ENCODE measurements around the gene UBAP2L. TPM values are rescaled to one million over a fixed set of nuclear protein-coding genes. Genes with fewer than 3 reads are reported as not detected.

Gene UBAP2L
- total RNA-seq, 4 donors from 2014 or later = 43.5 to 68.2 (median 55.7) TPM

DNA sequence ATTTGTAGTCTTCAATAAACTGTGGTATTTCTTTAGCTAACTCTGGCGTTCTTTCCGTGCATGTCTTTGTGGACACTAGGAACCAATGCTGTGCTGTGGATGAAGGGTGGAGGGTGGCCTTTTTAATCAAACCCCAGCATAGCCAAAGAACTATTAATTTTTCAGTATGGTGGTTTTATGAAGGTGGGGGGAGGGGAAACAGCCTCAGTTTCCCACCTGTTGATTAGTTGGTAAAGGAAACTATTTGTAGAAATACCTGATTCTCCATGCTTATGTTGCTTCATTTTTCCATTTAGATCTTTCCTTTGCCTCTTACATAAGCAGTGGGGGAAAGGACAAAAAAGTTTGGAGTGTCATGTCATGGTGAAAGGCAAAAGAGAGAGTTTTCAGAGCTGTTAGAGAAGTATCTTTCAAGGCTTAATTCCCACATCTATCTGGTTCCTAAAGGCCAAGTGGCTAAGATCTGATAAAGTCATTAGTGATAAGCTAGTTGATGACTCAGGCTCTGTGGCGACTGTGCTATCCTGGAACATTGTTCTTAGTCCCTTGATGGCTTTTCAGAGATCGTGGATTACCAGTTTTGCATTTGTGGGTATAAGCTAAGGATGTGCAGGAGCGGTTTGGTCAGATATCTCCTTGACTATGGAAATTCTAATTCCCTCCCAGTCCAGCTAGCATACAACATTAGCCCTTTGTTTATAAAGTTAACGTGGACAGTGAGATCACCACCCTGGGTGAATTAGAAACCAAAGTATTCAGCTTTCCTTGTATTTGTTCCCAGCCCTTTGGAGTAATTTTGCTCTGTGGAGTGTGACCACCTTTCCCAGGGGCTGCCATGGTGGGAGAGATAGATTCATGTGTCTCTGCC, 42.9 kb downstream of the UBAP2L start:
- no peak for DNase-seq (ENCODE audit: low spot score in 2 of 2)
- Histone ChIP-seq H3K36me3 (peaks cover 3 to 99% (median 21%) of the 10 kb centered on the region in 3 donors), H3K4me3 (no peak overlapping the region), H3K27me3 (no peaks in the 10 kb centered on the region), H3K4me1 (no peaks in the 10 kb centered on the region), H3K9me3 (no peaks in the 10 kb centered on the region), H3K27ac (no peak overlapping the region)
- 65 to 74% methylated on average over 6 of the region's 6 CpGs for WGBS, 2 donors
- TF ChIP-seq POLR2A (IDR thresholded peaks at IDR 0.05) = no peak
- no peak for TF ChIP-seq EP300 (IDR thresholded peaks at IDR 0.05)
- TF ChIP-seq, protein P1, sequence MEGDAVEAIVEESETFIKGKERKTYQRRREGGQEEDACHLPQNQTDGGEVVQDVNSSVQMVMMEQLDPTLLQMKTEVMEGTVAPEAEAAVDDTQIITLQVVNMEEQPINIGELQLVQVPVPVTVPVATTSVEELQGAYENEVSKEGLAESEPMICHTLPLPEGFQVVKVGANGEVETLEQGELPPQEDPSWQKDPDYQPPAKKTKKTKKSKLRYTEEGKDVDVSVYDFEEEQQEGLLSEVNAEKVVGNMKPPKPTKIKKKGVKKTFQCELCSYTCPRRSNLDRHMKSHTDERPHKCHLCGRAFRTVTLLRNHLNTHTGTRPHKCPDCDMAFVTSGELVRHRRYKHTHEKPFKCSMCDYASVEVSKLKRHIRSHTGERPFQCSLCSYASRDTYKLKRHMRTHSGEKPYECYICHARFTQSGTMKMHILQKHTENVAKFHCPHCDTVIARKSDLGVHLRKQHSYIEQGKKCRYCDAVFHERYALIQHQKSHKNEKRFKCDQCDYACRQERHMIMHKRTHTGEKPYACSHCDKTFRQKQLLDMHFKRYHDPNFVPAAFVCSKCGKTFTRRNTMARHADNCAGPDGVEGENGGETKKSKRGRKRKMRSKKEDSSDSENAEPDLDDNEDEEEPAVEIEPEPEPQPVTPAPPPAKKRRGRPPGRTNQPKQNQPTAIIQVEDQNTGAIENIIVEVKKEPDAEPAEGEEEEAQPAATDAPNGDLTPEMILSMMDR (IDR thresholded peaks at IDR 0.05) = no peak

DNA sequence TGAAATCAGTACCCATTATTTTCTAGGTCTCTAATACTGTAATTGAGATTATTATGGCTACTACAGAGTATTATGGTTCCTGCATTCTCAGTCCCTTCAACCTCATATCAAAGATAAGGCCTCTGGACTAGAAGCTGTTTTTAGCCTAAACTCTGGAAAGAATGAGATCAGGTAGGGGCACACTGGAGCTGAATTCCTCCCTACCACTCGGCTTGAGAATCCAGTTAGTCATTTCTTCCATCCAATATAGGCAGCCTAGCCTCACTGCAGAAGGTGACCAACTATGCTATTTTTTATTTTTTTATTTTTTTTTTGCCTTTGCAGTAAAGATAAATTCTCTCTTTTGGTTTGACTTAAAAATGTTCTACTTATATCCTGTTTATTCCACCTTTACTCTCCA, 43.7 kb downstream of the UBAP2L start:
- H3K36me3 ChIP-seq = peaks cover 3 to 99% (median 24%) of the 10 kb centered on the region in 3 donors

DNA sequence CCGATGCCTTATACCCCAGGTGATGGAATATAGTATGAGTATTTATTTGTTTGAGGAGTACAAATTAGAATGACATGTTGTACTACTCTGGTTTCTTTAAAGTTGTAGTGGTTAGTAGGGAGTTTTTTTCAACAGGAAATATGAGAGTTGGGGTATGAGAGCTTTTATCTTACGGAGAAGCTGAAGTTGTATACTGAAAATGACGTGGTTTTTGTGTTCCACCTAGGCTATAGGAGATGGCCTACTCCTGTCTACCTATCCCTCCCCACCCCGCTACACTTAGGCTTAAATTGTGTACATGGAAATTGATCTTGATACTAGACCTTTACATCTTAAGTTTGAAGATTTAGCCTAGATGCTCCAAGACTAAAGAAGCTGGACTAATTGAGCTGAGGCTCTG, 44.8 kb downstream of the UBAP2L start:
- no peak for DNase-seq (ENCODE audit: low spot score in 2 of 2)
- 72 to 84% methylated on average over 4 of the region's 4 CpGs for WGBS, 2 donors
- no peaks in the 10 kb centered on the region for H3K27me3 ChIP-seq
- H3K4me1 ChIP-seq = no peaks in the 10 kb centered on the region
- H3K4me3 ChIP-seq = no peak overlapping the region
- peaks cover 3 to 99% (median 18%) of the 10 kb centered on the region in 3 donors for H3K36me3 ChIP-seq
- peak overlapping the region in 1 of 4 donors; percentile 38 for H3K27ac ChIP-seq
- H3K9me3 ChIP-seq = no peaks in the 10 kb centered on the region
- TF ChIP-seq EP300 (IDR thresholded peaks at IDR 0.05) (no peak), POLR2A (IDR thresholded peaks at IDR 0.05) (no peak)
- TF ChIP-seq, protein P1 (IDR thresholded peaks at IDR 0.05) = no peak

More for the DNA sequence above, 43.7 kb downstream of the UBAP2L start:
- Histone ChIP-seq H3K27me3 (no peaks in the 10 kb centered on the region), H3K4me3 (no peak overlapping the region), H3K9me3 (no peaks in the 10 kb centered on the region), H3K4me1 (no peaks in the 10 kb centered on the region), H3K27ac (no peak overlapping the region)
- WGBS, 2 donors = 72% methylated on average over 1 of the region's 1 CpG
- TF ChIP-seq EP300 (IDR thresholded peaks at IDR 0.05) (no peak), POLR2A (IDR thresholded peaks at IDR 0.05) (no peak)
- TF ChIP-seq, protein P1 (IDR thresholded peaks at IDR 0.05) = no peak
- DNase-seq (ENCODE audit: low spot score in 2 of 2) = no peak

DNA sequence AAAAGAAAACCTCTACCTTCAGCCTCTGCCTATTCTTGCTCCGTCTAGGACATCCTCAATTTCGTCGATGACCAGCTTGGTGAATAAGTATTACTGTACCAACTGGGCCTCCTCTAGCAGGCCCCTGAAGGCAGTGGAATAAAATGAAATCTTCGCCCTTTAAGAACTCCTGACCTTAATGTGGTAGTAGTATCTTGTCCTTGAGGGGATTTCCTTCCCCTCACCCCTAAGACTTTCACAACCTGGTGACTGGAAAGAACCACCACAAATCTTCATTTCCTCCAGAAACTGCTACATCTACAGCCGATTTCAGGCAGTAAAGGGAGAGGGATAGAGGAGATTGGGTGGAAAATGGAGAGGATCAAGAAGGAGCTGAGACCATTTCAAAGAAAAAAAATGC, 50.1 kb downstream of the UBAP2L start:
- 87 to 92% methylated on average over 5 of the region's 5 CpGs for WGBS, 2 donors
- no peak overlapping the region for H3K27ac ChIP-seq
- H3K36me3 ChIP-seq = peaks cover 0 to 67% (median 4%) of the 10 kb centered on the region in 3 donors
- H3K27me3 ChIP-seq = no peaks in the 10 kb centered on the region
- H3K4me3 ChIP-seq = no peak overlapping the region
- no peak for DNase-seq (ENCODE audit: low spot score in 2 of 2)
- TF ChIP-seq EP300 (IDR thresholded peaks at IDR 0.05) (no peak), POLR2A (IDR thresholded peaks at IDR 0.05) (no peak)
- no peaks in the 10 kb centered on the region for H3K9me3 ChIP-seq
- H3K4me1 ChIP-seq = peaks cover 0 to 19% (median 11%) of the 10 kb centered on the region in 4 donors

DNA sequence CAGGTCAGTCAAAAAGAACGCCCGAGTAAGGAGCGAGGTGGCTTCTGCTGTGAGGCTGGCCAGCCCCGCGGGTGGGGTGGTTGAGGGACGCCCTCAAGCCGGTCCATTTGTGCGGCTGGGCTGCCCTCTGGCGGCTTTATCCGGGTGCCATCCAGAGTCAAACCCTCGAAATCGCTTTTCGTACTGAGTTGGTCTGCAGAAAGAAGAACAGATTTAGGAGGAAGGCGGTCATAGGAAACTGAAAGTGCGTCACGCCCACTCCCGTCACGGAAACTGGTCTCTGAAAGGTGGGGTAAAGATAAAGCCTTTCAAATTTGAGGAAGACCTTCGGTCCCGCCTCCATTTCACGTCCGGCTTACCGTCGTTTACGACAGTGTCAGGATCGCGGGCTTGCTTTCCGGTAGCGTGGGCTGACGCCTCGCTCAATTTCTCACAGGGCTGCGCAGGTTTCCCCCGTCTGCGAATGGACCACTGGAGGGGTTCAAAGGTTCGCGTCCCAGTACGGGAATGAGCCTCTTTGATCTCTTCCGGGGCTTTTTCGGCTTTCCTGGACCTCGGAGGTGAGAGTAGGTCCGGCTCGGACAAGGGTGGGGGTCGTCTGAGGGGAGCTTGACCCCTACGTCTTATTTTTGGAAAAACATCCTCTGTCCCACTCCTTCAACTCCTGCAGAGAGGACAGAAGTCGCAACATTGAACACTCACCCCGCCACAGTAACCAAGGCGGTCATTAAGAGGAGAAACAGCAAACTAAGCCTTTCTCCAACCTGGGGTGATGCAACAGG, 51.7 kb downstream of the UBAP2L start, which contains the start of gene HAX1:
Gene HAX1 (plus strand): TSS at position 413 of the 782 bp plus-strand sequence. CDS start 95 bp downstream, at position 508.
- Histone ChIP-seq H3K27me3 (no peaks in the 10 kb centered on the region), H3K36me3 (peaks cover 0 to 67% (median 4%) of the 10 kb centered on the region in 3 donors), H3K4me3 (peak within 1 kb of the TSS; percentile 61 to 97 (median 88)), H3K27ac (peak within 1 kb of the TSS; percentile 89 to 97 (median 94)), H3K4me1 (peaks cover 0 to 19% (median 11%) of the 10 kb centered on the region in 4 donors), H3K9me3 (no peaks in the 10 kb centered on the region)
- 0% methylated on average over 41 to 45 of the region's 47 CpGs for WGBS, 2 donors
- peak; percentile 83 to 93 for DNase-seq (ENCODE audit: low spot score in 2 of 2)
- TF ChIP-seq, protein P1 (IDR thresholded peaks at IDR 0.05) = peak; percentile 71 to 95 (median 82)
- TF ChIP-seq EP300 (IDR thresholded peaks at IDR 0.05) = peak; percentile 75 to 97
- TF ChIP-seq POLR2A (IDR thresholded peaks at IDR 0.05) = peak; percentile 20 to 77
